Measurements from ENCODE around the gene NR1I3. TPM values are rescaled to one million over a fixed set of nuclear protein-coding genes. Genes with fewer than 3 reads are reported as not detected.

NR1I3 gene
- polyA plus RNA-seq, 10 donors, result 0.58 to 1.4 (median 0.75) TPM

- DNase-seq, result peak; percentile 88 to 96 (median 89)
Measured at GRCh38 chr1:161196521-161197451, 41.2 kb downstream of the NR1I3 start.

DNA sequence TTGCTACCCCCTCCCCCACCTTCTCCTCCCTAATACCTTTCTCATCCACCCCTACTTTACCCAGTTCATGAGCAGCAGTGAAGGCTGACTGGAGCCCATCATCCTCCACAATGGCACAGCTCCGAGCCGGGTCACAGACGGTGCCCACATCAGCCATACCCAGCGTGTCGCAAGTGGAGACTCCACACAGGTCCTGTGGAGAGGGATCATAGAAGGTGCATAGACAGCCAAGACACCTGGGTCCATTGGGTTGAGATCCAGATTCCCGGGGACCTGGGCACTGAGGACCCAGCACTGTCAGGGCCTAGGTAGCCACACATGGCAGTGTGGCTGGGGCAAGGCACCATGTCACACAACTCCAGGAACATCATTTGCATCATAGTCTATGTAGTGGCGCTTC is 41.9 kb downstream of the NR1I3 start:
- no peak for DNase-seq

GRCh38 chr1:161195171-161195570 is 42.8 kb downstream of the NR1I3 start:
- DNase-seq, result no peak

DNA sequence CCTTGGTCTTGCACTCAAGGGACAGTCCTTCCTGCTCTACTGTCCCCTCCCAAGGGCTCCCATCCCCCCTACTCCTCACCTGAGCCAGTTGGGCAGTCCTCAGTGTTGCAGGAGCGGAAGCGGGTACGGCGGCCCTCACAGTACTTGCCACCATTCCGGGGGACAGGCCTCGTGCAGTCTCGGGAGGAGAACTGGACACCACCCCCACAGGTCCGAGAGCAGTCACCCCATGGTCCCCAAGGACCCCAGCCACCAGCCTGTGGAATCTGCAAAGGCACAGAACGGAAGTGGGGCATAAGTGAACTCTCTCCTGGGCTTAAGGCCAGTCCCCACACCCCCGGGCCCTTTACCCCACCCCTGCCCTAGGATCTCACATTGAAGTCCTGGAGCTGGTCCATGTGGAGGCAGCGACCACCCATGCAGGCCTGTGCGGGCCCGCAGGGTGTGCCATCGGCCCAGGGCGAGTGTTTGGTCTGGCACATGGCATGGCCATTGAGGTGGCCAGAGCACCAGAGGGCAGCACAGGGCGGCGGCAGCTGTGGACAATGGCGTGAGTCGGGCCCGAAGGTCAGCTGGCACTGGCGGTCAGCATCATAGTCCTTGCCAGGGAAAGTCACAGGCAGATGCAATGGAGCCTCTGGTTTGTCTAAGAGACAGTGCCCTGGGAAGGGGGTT is 44.3 kb downstream of the NR1I3 start:
- no peak for DNase-seq

DNA sequence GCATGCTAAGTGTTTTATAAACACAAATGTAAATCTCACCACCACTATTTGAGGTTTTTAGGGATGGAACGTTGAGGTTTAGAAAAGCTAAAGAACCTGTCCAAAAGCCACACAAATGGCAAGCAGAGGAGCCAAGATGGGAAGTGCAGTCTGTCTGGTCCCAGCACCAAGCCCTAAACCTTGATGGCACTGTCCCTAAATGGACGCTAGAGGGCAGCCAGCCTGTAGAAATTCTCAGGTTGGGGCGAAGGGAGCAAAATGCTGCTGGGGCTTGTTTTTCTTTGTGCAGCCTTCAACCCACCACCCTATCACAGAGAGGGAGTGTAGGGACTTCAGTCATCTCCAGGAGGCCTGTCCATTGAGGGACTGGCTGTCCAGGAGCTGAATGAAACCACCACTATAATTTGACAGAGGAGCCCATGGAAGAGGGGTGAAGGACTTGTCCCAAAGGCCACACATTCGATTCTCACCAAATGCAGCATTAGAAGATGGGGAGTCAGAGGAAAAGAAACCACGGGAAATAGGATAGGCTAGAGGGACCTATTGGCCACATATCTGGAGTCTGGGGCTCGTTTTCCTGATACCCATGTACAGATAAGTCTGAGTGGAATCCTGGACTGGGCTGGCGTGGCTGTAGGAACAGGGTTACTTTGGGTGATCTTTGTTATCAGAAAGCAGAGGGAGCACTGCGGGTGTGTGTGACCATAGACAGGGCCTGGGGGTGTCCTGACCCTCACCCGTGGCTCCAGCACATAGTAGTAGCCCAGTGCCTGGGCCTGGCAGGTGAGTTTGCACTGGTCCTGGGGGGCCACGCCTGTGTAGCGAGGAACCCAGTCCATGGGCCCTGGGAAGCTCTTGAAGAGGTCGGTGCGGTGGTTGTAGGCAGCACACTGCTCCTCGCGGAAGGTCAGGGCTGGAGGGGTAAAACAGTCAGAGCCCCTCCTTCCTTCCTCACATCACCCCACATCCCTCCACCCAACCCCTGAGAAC is 45.2 kb downstream of the NR1I3 start:
- DNase-seq, result peak in 2 of 3 donors; percentile 61 to 82

DNA sequence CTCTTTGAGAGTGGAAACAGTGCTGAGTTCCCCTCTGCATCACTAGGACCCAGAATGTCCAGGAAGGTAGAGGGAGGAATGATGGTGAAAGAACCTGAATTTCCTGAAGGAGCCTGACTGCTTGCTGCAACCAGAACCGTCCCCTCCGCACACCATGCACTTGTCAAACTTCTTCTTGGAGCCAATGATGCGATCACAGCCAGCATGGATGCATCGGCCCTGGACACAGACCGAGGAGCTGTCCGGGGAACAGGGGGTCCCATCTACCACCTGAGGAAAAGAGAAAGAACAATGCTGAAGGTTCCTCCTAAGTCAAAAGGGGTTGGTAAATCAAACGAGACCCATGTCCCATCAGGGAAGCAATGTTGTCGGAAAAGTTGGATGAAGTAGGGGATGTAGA is 46.0 kb downstream of the NR1I3 start:
- no peak for DNase-seq

- DNase-seq, result no peak
Measured at GRCh38 chr1:161190962-161191521, 47.0 kb downstream of the NR1I3 start.

DNA sequence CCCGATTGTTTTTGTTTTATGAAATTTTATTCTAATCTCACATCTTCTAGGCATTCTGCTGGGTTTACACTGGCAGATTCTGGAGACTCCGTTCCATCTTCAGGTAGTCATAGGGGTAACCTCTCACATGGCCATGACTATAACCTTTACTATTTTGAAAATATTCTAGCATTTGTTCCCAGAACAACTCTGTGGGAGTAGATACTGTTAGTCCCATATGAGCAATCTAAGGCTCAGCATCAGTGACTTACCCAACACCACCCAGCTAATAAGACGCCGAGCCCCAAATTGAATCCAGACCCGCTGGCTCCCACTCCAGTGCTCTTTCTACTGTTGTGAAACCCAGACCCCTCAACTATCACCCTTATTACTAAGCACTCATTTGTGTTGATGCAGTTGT is 49.0 kb downstream of the NR1I3 start:
- DNase-seq, result no peak

DNA sequence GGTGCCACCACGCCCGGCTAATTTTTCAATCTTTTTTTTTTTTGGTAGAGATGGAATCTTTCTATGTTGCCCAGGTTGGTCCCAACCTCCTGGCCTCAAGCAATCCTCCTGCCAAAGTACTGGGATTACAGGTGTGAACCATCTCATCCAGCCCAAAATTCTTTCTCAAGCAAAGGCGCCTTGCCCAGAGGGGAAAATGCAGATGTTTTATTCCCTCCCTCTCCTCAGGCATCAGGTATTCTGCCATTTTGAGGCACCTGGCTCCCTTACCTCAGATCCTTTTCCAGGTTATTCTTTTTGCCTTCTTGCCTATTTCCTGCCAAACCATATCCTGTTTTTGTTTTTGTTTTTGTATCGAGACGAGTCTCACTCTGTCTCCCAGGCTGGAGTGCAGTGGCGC is 49.6 kb downstream of the NR1I3 start:
- no peak for DNase-seq

DNA sequence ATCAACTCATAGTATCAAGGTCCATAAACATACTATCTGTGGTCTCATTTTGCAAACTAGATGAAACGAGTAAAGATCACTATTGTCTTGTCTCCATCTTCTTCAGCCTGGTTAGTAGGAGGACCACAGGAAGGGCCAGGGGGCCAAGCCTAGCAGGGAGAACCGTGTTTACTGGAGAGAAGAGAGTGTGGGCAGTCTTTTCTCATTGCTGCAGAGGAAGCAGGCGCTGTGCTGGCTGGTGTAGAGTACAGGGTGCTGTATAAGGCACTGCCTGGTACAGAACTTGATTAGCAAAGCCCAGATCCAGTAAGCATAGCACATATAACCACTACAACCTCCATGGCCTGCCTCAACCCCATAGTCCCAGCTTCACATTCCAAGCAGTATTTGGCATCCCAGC is 50.7 kb downstream of the NR1I3 start:
- no peak for DNase-seq

GRCh38 chr1:161185732-161186311 is 52.2 kb downstream of the NR1I3 start:
- peak in 1 of 3 donors; percentile 52 for DNase-seq

- peak; percentile 64 to 89 (median 78) for DNase-seq
Measured at GRCh38 chr1:161185282-161185682, 52.7 kb downstream of the NR1I3 start.

DNA sequence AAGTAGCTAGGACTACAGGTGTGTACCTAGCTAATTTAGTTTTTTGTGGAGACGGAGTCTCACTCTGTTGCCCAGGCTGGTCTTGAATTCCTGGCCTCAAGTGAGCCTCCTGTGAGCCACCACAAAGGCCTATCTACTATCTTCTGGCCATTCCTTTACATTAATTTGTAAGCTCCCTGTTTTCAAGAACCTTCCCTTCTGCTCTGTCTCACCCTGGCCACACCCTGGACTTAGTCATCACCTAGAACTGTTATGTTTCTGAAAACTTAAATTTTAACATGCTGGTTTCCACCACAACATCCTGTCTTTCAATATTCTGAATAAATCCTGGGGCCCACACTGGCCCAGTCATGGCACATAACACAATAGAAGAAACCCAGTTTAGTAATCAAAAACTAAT is 55.8 kb downstream of the NR1I3 start:
- no peak for DNase-seq

DNA sequence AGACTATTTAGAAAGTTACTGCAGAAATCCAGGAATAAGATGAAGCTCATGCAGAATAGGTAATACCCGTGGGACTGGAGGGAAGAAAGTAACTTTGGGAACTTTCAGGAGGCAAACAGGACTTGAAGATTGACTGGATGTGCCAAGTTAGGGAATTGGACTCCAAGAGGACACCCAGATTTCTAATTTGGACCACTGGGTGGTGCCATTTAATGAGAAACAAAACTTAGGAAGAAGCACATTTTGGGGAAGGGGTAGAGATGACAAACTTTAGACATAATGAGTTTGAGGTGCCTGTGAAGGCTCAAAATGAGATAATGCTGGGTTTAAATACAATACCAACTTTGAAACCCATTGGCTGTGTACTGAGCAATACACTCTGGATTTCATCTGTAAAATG is 57.4 kb downstream of the NR1I3 start:
- DNase-seq, result peak in 1 of 3 donors; percentile 30

- DNase-seq, result no peak
Measured at GRCh38 chr1:161179698-161180097, 58.3 kb downstream of the NR1I3 start.

Other genes with a start within 250 kb of the NR1I3 start
- gene F11R, start 217.1 kb downstream of the NR1I3 start, polyA plus RNA-seq (ENCODE audit: insufficient read length in 10 of 10), result 10 to 100 TPM in 9 of 10 donors, 1 to 10 TPM in 1; 8.2 to 24.1 (median 16.4) TPM
- 10 to 100 TPM; 21.1 to 31.3 (median 25.8) TPM for gene TSTD1, start 199.2 kb downstream of the NR1I3 start, polyA plus RNA-seq (ENCODE audit: insufficient read length in 10 of 10)
- gene USF1, start 192.2 kb downstream of the NR1I3 start, polyA plus RNA-seq (ENCODE audit: insufficient read length in 10 of 10), result 10 to 100 TPM; 30.7 to 42.9 (median 34.0) TPM
- 10 to 100 TPM in 1 of 10 donors, 1 to 10 TPM in 9; 2.1 to 12.3 (median 2.7) TPM for gene ARHGAP30, start 168.3 kb downstream of the NR1I3 start, polyA plus RNA-seq (ENCODE audit: insufficient read length in 10 of 10)
- 1 to 10 TPM in 2 of 10 donors, under 1 TPM in 5, not detected in 3; 0.11 to 8.0 (median 0.18) TPM for gene NECTIN4, start 148.6 kb downstream of the NR1I3 start, polyA plus RNA-seq (ENCODE audit: insufficient read length in 10 of 10)
- 1 to 10 TPM in 4 of 10 donors, under 1 TPM in 6; 0.43 to 1.8 (median 0.89) TPM for gene KLHDC9, start 139.8 kb downstream of the NR1I3 start, polyA plus RNA-seq (ENCODE audit: insufficient read length in 10 of 10)
- gene PFDN2, start 120.2 kb downstream of the NR1I3 start, polyA plus RNA-seq (ENCODE audit: insufficient read length in 10 of 10), result 10 to 100 TPM; 52.6 to 81.9 (median 62.9) TPM
- 10 to 100 TPM; 25.5 to 33.3 (median 29.0) TPM for gene NIT1, start 120.1 kb downstream of the NR1I3 start, polyA plus RNA-seq (ENCODE audit: insufficient read length in 10 of 10)
- 10 to 100 TPM; 36.0 to 47.4 (median 44.5) TPM for gene DEDD, start 105.5 kb downstream of the NR1I3 start, polyA plus RNA-seq (ENCODE audit: insufficient read length in 10 of 10)
- gene UFC1, start 84.2 kb downstream of the NR1I3 start, polyA plus RNA-seq (ENCODE audit: insufficient read length in 10 of 10), result 100 to 1,000 TPM in 5 of 10 donors, 10 to 100 TPM in 5; 93.2 to 118 (median 101) TPM
- 10 to 100 TPM; 24.5 to 33.2 (median 27.3) TPM for gene USP21, start 78.7 kb downstream of the NR1I3 start, polyA plus RNA-seq (ENCODE audit: insufficient read length in 10 of 10)
- 10 to 100 TPM; 15.2 to 29.1 (median 19.1) TPM for gene PPOX, start 71.8 kb downstream of the NR1I3 start, polyA plus RNA-seq (ENCODE audit: insufficient read length in 10 of 10)
- 10 to 100 TPM; 18.2 to 29.4 (median 23.3) TPM for gene B4GALT3, start 60.7 kb downstream of the NR1I3 start, polyA plus RNA-seq (ENCODE audit: insufficient read length in 10 of 10)
- gene ADAMTS4, start 39.1 kb downstream of the NR1I3 start, polyA plus RNA-seq (ENCODE audit: insufficient read length in 10 of 10), result 10 to 100 TPM in 8 of 10 donors, 1 to 10 TPM in 2; 6.8 to 23.6 (median 11.8) TPM
- 100 to 1,000 TPM; 115 to 160 (median 139) TPM for gene NDUFS2, start 35.8 kb downstream of the NR1I3 start, polyA plus RNA-seq (ENCODE audit: insufficient read length in 10 of 10)
- gene FCER1G, start 22.9 kb downstream of the NR1I3 start, polyA plus RNA-seq (ENCODE audit: insufficient read length in 10 of 10), result 10 to 100 TPM; 14.9 to 26.2 (median 19.6) TPM
- 10 to 100 TPM in 1 of 10 donors, 1 to 10 TPM in 1, under 1 TPM in 1, not detected in 7; 0.55 to 10.5 (median 2.2) TPM for gene APOA2, start 14.6 kb downstream of the NR1I3 start, polyA plus RNA-seq (ENCODE audit: insufficient read length in 10 of 10)
- gene TOMM40L, start 12.1 kb downstream of the NR1I3 start, polyA plus RNA-seq (ENCODE audit: insufficient read length in 10 of 10), result 10 to 100 TPM in 3 of 10 donors, 1 to 10 TPM in 7; 8.7 to 11.3 (median 9.4) TPM
- gene PCP4L1, start 20.5 kb upstream of the NR1I3 start, polyA plus RNA-seq (ENCODE audit: insufficient read length in 10 of 10), result under 1 TPM; 0.19 to 0.63 (median 0.36) TPM
- gene MPZ, start 71.8 kb upstream of the NR1I3 start, polyA plus RNA-seq (ENCODE audit: insufficient read length in 10 of 10), result 10 to 100 TPM in 9 of 10 donors, 1 to 10 TPM in 1; 9.1 to 17.8 (median 13.0) TPM
- 100 to 1,000 TPM; 120 to 148 (median 133) TPM for gene SDHC, start 76.2 kb upstream of the NR1I3 start, polyA plus RNA-seq (ENCODE audit: insufficient read length in 10 of 10)
- 1 to 10 TPM in 4 of 10 donors, under 1 TPM in 5, not detected in 1; 0.31 to 2.0 (median 0.50) TPM for gene CFAP126, start 129.7 kb upstream of the NR1I3 start, polyA plus RNA-seq (ENCODE audit: insufficient read length in 10 of 10)